Superior temporal gyrus (tissue), 1 donor: Measurements from ENCODE around the gene DPH7.
"Not testable (repeated sequence)": the region's sequence is repeated elsewhere in the genome, so short reads cannot be mapped to it uniquely, and the experiment has no call there.

ENCODE experiments used
- DNase-seq: peaks from one replicate; pipeline ENCODE4 v3.0.0-alpha.2; 2016; ENCODE audit errors: extremely low spot score

Gene DPH7

GRCh38 chr9:137578518-137579258, at the start of gene DPH7:
DPH7 (minus strand) TSS chr9:137578925; CDS start chr9:137578777, 148 bp downstream.
- DNase-seq, result peak; percentile 97

- not testable (repeated sequence) for DNase-seq
Observed at GRCh38 chr9:137627406-137627805, 48.7 kb upstream of the DPH7 start.

DNA sequence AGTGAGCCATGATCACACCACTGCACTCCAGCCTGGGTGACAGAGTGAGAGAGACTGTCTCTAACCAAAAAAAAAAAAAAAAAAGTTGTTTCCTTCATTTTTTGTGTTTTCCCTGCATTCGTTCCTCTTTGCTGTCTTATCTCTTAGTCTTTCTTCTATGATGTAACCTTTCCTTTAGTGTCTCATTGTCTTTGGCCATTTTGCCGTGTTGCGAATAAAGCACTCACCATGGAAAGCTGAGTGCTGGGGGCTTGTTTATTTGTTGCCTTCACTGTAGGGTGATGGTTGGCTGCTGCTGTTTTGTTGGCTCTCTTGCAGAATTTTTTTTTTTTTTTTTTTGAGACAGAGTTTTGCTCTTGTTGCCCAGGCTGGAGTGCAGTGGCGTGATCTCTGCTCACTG, 47.7 kb upstream of the DPH7 start:
- no peak for DNase-seq

DNA sequence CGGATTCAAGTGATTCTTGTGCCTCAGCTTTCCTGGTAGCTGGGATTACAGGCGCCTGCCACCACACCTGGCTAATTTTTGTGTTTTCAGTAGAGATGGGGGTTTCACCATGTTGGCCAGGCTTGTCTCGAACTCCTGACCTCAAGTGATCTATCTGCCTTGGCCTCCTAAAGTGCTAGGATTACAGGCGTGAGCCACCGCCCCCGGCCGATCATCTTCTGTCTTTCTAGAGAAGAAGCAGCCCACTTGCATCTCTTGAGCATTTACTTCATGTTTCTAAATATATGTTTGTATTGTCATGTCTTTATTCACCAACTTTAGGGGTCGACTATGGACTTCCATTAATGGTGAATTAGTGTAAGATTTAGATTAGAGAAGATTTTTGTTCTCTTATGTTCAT, 43.5 kb upstream of the DPH7 start:
- DNase-seq, result not testable (repeated sequence)

DNA sequence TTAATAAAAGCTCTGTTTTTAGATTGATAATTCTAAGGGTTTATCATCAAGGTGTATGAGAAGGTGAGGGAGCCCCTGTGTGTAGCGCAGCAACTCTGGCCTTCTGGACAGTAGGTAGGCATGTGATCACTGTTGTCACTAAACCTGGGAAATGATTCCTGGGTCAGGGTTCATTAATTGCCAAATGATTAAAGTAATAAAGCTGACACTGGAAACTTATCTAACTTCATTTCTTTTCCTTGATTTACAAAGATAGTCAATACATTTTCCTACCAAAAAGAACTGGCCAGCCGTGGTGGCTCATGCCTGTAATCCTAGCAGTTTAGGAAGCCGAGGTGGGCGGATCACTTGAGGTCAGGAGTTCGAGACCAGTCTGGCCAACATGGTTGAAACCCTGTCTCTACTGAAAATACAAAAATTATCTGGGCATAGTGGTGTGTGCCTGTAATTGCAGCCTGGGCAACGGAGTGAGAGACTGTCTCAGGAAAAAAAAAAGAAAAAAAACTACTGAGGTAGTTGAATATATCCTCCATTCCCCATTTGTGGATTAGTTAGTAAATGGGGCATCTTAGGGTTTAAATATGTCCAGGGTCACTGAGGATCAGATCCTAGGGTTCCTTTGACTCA, 42.5 kb upstream of the DPH7 start:
- DNase-seq, result no peak

DNA sequence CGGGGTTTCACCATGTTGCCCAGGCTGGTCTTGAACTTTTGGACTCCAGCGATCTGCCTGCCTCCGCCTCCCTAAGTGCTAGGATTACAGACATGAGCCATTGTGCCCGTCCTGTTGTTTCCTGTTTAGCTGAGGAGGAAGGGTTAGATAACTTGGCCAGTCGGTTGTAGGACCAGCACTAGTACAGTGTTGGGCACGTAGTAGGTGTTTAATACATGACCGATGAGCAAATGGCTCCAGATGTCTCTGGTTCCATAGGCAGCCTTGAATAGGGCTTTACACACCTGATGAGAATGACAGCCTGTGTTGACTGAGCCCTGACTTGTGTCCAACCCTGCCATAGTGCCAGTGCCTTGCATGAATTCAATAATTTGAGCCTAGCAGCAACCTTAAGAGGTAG, 41.9 kb upstream of the DPH7 start:
- DNase-seq, result no peak

DNA sequence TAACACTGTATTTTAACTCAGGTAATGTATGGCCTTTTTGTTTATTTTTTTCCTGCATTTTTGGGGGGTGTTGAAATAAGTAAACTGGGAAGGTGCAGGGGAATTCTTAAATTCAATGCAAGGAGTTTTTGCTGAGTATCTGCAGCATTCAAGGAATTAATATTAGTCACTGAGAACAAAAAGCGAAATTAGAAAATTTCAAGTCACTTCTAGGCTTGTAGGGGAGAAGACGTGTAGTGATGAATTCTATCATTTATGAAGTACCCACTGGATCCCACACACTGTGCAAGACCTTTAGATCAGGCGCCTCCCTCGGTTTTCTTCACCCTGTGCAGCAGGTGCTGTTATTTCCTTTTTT, 41.3 kb upstream of the DPH7 start:
- DNase-seq, result no peak

- peak; percentile 36 for DNase-seq
Observed at GRCh38 chr9:137619240-137620047, 40.7 kb upstream of the DPH7 start.

GRCh38 chr9:137618105-137619067, 39.7 kb upstream of the DPH7 start, which contains the start of gene EHMT1:
EHMT1 (plus strand) TSS chr9:137619005; CDS start chr9:137619029, 24 bp downstream.
- DNase-seq, result peak; percentile 88

GRCh38 chr9:137615387-137615871, 36.7 kb upstream of the DPH7 start:
- no peak for DNase-seq

GRCh38 chr9:137614631-137615386, 36.1 kb upstream of the DPH7 start:
- no peak for DNase-seq

DNA sequence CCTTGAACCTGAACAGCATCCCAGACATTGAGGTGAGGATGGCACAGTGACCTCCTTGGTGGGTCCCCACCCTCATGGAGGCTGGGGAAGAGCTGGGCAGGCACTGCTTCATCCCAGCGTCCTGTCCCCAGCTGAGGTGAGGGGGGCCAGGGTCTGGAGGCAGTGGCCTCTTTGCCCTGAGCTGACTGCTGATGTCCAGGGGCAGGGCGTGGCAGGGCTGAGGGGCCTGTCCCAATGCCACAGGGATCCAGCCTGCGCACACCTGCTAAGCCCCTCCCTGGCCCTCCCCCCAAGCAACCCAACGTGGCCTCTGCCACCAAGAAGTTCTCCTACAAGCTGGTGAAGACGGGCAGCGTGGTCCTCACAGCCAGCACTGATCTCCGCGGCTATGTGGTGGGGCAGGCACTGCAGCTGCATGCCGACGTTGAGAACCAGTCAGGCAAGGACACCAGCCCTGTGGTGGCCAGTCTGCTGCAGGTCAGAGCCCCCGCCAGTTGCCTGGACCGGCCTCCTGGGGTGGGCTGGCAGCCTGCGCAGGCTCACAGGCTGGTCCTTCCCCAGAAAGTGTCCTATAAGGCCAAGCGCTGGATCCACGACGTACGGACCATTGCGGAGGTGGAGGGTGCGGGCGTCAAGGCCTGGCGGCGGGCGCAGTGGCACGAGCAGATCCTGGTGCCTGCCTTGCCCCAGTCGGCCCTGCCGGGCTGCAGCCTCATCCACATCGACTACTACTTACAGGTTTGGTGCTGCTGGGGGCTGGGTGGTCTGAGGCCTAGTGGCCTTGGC, 35.2 kb upstream of the DPH7 start:
- no peak for DNase-seq

DNA sequence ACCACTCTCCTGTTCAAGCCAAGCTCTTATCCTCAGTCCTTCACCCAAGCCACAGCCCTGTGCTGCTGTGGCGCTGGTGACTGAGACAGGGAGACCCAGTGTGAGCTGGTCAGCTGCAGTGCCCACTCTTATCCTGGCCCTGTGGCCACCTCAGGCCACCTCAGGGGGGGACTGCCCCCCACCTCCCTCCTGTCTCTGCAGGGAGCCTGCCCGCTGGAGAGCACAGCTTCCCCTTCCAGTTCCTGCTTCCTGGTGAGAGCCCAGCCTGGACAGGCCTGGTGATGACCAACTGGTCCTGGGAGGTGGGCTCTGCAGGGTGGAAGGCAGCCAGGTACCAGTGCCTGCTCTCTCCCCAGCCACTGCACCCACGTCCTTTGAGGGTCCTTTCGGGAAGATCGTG, 34.5 kb upstream of the DPH7 start:
- no peak for DNase-seq

DNA sequence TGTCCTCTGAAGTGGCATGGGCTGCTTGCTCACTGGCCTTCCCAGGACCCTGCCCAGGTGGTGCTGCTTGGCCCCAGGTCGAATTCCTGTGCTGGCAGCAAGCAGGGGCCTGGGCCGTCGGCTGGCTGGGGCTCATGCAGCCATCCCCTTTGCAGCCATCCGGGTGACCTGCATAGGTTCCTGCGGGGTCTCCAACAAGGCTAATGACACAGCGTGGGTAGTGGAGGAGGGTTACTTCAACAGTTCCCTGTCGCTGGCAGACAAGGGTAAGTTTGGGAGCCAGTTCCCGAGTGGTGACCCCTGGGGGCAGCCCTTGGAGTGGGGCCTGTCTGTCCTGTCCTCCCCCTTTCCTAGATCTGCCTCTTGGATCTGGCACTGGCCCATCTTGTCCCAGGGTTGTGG, 34.0 kb upstream of the DPH7 start:
- no peak for DNase-seq

DNA sequence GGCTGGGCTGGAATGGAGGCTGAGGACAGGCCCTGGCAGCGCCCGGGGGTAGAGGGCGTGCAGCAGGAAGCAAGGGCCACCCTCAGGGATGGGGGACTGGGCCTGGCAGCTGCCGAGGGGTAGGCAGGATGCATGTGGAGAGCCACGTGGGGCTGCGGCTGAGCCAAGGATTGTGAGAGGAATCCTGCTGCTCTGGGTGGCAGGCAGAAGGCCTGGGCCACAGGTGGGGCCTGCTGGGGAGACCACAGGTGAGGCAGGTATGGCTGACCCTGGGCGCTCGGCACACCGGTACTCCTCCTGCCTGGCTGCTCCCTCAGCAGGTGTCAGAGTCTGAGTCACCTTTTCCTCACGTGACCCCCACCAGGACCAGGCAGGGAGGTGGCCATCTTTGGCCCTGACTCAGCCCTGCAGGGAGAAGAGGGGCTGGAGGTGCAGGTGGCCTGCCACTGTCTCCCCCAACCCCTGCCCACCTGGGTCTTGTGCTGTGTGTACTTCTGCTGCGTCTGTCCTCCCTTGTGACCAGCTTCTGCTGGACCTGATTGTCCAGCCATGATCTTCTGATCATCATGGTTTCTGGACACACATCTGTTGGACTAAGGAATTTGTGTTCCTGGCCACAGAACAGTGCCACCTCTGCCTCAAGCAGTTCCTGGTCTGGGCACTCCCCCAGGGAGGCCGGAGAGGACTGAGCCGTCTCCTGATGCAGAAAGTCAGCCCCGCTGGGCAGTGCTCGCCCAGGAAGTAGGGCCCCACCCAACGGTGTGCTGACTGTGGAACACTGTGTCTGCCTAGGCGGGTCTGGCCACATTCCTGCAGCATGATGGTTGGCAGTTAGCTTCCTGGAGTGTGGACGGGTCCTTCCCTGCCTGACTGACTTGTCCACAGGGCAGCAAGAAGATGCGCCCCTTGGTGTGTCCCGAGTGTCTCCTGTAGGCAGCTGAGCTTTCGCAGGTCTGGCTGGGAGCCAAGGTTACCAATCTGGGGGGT, 33.2 kb upstream of the DPH7 start:
- no peak for DNase-seq

- no peak for DNase-seq
Observed at GRCh38 chr9:137610944-137611343, 32.2 kb upstream of the DPH7 start.

GRCh38 chr9:137607141-137607857, 28.6 kb upstream of the DPH7 start:
- DNase-seq, result no peak

GRCh38 chr9:137606734-137607138, 28.0 kb upstream of the DPH7 start:
- no peak for DNase-seq
